NCI-H2227 (cell line): ENCODE results near the gene RETN.
A peak's percentile ranks its signal among the peaks of the same experiment; 100 is the strongest.

Source experiments
- DNase-seq: peaks from one replicate; lab custom pipeline; 2025; ENCODE audit not compliant: unreplicated experiment; lab: John Stamatoyannopoulos, UW

Gene RETN, protein sequence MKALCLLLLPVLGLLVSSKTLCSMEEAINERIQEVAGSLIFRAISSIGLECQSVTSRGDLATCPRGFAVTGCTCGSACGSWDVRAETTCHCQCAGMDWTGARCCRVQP

GRCh38 chr19:7668842-7669241 is at the start of gene RETN:
TSS of gene RETN (plus strand) at chr19:7669049. CDS start at chr19:7669327, 278 bp downstream.
- no peak for DNase-seq

DNA sequence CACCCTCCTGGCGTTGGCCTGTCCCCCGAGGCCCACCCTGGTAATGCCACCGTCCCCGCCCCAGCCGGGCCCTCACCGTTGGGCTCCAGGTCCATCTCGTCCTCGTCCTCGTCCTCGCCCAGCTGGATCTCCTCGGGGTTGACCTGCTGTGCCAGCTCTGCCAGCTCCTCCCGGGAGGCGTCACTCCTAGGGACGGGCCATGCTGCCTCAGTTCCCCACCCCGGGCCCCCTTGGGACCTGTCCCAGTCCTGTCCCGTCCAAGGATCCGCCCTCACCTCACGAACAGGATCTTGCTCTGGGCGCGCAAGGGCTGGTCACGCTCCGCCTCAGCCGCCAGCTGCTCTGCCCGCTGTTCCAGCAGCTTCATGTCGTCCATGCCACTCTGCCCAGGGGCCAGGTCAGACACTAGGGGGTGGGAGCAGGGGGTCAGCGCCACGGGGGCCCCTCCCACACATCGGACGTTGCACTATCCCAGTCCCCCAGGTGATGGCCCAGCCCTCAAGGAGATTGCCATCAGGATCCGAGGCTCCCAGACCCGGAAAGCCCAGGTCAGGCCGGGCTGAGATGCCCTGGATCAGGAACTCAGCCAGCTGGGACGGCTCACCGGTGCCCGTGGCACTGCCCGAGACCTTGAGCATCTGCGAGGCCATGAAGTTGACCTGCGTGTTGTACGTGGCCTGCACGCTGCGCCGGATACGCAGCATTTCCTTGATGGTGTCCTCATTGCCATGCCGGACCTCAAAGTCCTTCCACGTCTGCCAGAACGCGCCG is 49.0 kb upstream of the RETN start:
- no peak for DNase-seq

- DNase-seq: no peak
Observed at GRCh38 chr19:7620442-7621412, 48.1 kb upstream of the RETN start.

DNA sequence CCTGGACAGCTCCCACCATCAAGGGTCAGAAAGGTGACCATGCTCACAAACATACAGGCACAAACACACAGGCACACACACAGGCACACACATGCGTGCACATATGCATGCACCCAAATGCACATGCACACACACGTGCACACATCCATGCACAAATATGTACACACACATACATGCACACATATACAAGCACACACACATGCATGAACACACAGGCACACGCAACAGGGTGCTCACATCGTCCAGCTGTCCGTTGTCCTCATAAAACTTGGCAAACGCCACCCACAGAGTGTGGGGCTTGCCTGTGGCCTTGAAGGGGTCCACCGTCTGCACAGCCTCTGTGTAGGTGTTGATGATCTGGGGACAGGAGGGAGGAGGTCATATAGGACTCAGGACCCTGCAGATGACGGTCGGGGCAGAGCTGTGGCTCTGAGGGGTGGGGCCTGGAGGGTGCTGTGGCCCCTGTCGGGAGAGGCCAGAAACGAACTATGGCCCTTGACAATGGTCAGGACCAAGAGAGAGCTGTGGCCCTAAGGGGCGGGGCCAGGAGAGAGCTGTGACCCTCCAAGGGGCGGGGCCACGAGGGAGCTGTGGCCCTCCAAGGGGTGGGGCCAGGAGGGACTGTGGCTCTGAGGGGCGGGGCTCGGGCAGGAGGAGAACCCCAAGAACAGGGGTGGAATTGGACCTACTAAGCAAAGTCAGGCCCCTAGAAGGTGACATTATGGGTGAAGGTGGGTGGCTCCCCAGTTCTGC is 45.7 kb upstream of the RETN start:
- no peak for DNase-seq

- DNase-seq: no peak
Observed at GRCh38 chr19:7623725-7624603, 44.9 kb upstream of the RETN start.

DNA sequence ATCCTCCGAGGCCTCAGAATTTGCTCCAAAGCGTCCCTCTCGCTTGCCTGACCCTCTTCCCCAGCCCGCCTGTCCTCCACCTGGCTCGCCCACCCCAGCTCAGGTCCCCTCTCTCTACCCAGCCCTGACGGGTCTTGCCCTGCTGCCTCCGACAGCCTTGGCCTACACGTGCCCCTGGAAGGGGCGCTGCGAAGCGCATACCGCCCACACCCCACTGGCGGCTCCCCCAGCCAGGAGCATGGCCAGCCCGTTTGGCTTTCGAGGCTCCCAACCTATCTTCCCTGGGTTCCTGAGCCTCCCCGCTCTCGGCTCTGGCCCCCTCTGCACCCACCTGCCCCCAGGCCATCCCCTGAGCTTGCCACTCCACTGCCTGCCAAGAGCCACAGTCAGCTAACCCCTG is 44.0 kb upstream of the RETN start:
- no peak for DNase-seq

DNA sequence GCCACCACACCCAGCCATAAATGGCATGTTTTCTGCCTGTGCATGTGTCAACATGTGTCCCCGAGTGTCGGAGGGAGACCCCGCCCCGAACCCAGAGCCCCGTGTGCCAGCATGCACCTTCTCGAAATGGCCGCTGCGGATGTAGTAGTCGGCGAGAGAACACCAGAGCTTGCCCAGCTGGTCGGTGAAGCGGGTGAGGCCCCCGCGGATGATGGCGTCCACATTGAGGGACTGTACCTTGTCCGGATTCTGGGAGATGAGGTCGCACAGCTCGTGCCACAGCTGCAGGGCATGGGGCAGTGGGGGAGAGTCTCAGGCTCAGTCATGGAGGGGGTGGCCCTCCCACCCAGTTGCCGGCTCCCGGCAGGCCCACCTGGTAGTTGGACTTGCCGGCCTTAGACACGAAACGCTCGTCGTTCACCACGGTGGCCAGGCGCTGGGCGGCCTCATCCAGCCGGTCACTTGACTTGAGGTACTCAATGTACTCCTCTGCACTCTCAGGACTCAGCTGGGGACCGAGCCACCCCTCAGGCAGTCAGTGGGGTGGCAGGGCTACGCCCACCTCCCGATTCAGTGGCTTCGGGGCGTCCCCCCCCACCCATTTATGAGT is 43.0 kb upstream of the RETN start:
- DNase-seq: no peak

- no peak for DNase-seq
Observed at GRCh38 chr19:7627166-7627565, 41.7 kb upstream of the RETN start.

GRCh38 chr19:7628589-7629311 is 40.1 kb upstream of the RETN start:
- DNase-seq: no peak

DNA sequence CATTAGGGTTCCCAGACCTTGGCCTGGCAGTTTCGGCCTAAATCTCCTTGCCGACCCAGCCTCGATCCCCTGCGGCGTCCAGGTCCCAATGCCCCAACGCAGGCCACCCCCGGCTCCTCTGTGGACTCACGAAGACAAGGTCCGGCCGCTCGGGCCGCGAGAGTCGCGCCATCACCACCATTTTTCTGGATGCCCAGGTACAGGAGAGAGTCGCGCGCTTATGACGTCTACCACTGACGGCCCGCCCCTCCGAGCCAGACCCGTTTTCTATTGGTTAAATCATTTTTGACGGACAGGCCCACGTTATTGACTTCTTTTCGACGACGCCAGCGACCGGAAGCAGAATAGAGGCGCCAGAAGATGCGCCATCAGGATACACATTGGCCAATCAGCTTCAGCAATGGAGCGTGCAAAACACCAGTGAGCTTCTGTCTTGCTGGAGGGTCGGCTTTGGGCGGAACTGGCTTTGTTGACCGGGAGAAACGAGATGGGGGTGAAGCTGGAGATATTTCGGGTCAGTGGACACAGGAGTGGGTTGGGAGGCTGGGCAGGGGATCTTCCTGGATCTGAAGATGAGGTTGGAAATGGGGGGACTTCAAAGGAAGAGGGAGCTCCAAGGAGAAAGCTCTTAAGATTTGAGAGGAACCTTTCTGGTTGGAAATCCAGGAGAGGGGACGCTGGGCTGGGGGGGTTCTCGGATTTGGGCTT is 39.3 kb upstream of the RETN start, which contains the start of the genes PET100 and XAB2:
Gene PET100 (plus strand): TSS at position 447 of the 708 bp plus-strand sequence. CDS start 41 bp downstream, at position 488.
Gene XAB2 (minus strand): TSS at position 199 of the 708 bp plus-strand sequence. CDS start 18 bp downstream, at position 181.
- peak; percentile 96 for DNase-seq

GRCh38 chr19:7631577-7631976 is 37.3 kb upstream of the RETN start:
- no peak for DNase-seq

DNA sequence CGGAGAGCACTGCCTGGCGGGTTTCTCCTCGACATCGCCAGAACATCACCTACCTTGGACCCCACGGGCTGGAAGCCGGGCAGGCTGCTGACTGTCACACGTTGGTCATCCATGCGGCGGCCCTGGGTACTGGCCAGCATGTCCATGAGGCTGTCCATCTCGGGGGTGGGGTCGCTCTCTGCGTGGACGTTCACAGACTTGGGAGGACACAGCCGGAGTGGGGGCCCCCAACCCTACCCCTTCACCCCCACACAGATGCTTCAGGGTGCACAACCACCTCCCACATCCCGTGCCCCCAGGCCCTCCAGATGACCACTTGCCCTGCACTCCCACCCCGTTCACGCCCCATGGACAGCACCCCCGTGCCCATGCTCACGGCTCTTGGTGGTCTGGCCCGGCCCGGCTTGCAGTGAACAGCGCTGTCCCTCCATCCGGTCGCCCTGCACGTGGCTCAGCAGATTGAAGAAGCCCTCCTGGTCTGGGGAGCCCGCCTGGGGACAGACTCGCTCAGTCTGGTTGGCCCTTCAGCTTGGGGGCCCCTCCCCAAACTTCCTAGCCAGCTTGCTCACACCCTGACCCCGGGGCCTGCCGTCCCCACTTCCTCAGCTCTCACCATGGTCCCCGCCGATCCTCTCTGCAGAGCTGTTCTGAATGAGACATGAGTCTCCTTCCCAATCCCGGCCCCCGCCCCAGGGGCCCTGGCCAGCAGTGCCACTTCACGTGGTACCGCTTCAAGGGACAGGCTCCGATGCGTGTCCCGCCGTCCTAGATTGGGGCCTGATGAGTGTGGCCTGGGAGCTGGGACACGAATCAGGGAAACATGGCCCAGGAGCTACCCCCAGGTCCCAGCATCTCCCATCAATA is 36.3 kb upstream of the RETN start:
- no peak for DNase-seq

DNA sequence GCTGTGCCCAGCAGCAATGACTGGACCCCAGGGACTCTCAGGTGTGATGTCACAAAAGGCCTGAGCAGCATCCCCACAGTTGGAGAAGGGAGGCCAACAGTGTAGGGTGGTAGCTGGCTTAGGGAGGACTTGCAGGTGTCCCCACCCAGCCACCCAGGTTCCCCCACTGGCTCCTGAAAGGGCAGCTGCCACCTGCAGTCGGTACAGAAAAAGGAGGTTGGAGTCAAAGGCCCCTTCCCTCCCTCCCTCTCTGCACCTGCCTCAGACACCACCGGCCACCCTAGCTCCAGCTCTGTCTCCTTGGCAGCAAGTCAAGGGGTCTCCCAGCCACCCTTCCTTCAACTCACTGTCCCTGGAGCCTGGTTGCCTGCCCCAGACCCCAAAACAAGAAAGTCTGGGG is 35.2 kb upstream of the RETN start, which contains the start of gene PCP2:
Gene PCP2 (minus strand): TSS at position 22 of the 400 bp plus-strand sequence. CDS start 262 bp downstream, outside the sequence.
- DNase-seq: no peak

- no peak for DNase-seq
Observed at GRCh38 chr19:7635670-7636069, 33.2 kb upstream of the RETN start.

DNA sequence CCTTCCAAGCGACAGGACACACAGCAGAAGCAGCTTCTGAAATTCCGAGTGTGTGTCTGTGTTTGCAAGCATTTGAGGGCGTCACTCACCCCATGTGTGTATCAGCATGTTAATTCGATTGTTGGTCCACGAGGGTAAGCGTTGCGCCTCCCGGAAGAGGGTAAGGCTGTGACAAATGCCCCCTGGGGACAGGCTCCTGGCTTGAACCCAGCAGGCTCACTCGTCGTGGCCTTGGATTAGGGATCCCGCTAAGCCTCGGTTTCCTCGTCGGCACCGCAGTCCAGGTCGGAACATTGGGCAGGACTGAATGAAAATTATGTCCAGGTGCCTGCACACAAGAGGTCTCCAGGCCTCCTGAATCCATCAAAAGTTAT is 32.5 kb upstream of the RETN start:
- DNase-seq: no peak

GRCh38 chr19:7636691-7637373 is 32.0 kb upstream of the RETN start, which contains the start of gene STXBP2:
TSS of gene STXBP2 (plus strand) at chr19:7637110. CDS start at chr19:7637150, 40 bp downstream.
- peak; percentile 87 for DNase-seq
